DMS 273 (cell line): ENCODE results near the gene FGFR2.

ENCODE experiments used
- DNase-seq: peaks from one replicate; lab custom pipeline; 2025; ENCODE audit not compliant: unreplicated experiment; lab: John Stamatoyannopoulos, UW

FGFR2 gene

GRCh38 chr10:121500701-121501332, 97.4 kb downstream of the FGFR2 start:
- no peak for DNase-seq

DNA sequence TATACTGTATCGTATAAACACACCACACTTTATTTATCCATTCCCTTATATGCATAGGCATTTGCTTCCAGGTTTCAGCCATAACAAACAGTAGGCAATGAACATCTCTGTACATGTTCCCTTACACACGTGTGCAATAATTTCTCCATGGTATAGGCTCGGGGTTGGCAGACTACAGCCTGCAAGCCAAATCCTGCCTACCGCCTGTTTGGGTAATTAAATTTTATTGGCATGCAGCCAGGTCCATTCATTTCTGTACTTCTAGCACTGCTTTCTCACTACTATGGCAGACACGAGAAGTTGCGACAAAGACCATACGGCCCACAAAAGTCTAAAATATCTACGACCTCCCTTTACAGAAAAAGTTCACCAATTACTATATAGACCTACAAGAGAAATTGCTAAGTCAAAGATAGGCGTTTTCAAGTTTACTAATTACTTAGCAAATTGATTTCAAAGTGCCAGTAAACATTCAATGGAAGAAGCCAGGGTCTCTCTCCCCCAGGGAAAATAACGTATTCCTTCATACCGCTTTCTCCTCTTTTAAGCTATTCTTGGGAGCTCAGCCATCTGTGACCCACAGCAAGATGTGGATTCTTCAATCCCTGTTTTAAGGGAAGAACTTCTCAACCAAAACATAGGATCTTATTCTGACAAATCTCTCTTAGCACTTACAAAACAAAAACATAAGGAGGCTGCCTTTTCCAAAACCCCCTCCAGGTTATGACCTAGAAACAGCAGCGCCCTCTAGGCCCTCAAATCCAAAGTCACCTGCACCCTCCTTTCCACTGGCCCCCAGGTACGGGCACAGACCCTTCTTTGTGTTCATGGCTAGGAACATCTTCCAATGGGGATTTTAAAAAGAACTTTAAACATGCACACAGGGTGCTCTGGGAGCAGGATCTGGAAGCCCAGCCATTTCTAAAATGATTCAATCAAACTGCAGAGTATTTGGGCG, 100.5 kb downstream of the FGFR2 start:
- DNase-seq: peak; percentile 80

DNA sequence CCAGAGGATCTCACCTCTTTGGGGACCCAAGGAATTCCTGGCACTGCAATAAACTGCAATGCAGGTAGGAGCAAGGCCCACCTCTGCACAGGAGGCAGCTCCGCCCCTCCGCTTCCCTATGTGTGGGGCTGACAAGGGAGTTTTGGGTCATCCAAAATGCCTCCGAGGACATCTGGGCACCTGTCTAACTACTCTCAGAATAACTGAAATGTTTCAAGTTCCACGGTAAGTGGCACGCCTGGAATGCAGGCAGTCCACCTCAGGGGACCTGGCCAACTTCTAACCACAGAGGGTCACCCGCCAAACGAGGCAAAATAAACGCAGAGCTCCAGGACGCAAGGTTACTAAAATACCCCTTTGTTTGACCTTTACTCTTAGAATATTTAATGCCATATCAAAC, 102.5 kb downstream of the FGFR2 start:
- DNase-seq: no peak

DNA sequence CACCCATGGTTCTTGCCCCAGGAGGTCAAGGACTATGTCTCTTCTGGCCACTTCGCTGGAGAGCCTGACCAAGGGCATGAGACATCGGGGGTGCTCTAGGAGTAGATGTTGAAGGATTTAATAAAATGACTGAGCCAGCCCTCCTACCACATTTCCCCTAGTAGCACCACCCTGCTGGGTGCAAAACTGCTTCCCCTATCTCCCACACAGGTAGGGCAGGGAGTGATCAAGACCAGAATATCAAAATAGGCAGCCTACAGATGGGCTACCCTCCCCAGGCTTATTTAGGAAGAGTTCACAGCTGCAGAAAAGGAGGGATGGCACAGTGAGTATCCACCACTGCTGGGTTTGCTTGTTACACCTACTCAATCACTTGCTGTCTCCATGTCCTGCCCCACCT, 103.9 kb downstream of the FGFR2 start:
- no peak for DNase-seq

DNA sequence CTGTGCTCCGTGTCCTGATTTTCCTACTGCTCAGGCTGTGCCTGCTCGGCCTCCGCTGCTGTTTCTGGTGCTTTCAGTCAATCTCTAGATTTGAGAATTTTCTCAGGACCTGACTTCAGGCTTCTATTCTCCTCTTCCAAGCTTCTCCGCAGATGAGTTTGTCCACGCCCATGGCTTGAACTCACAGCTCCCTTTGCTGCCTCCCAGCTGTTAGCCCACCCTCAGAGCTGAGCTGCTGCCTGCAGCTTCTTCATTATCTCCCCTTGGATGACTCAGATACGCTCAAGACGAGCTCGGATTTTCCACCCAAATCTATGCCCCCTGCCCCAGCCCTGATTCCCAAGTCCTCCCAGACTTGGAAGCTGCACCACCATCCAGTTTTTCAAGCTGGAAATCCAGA, 104.7 kb downstream of the FGFR2 start:
- DNase-seq: no peak

DNA sequence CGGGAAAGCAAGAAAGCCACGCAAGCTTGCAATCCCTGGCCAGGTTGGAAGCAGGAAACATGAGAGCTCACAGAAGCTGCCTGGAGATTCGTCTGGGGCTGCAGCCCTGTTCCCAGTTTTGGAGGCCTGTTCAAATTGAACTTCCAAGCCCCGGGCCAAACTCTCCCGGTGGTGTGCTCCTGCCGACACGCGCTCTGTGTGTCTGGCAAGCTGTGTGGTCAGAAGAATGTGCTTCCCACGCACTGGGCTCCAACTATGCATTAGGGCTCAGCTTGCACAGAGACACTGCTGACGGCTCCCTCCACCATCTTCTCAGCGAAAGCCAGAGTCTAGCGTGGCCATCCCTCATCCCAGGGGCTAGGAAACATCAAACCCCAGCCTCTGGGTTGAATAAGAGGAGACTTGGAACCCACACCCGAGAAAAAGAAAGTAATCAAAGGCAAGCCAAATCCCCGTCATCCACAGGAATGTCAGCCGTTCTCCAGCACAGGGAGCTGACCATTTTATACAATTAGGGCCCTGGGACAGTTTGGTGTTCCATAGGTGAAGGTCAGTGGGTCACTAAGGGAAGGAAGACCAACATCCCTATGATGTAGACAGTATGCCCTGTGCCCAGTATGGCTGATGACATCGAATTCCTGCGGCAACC, 107.2 kb downstream of the FGFR2 start:
- no peak for DNase-seq

- no peak for DNase-seq
These were observed 112.7 kb downstream of the FGFR2 start for GRCh38 chr10:121485436-121486139.

DNA sequence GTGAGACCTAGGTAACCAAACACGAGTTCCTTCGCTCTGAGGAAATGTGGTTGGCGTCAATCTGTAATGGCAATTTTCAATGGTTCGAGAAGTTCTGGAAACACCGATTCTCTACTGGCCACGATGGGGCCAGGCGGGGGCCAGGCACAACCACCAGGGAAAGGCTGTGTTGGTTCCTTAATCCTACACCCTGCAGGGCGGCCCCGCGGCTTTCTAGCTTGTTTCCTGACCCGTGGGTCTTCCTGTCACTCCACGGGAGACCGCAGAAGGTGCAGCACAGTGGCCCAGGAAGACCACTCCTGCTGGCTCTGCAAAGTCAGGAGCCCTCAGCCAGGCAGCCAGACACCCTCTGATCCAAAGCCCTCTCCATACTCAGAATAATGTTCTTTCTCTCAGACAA, 113.4 kb downstream of the FGFR2 start:
- no peak for DNase-seq

- DNase-seq: no peak
These were observed 113.8 kb downstream of the FGFR2 start for GRCh38 chr10:121484401-121484800.

DNA sequence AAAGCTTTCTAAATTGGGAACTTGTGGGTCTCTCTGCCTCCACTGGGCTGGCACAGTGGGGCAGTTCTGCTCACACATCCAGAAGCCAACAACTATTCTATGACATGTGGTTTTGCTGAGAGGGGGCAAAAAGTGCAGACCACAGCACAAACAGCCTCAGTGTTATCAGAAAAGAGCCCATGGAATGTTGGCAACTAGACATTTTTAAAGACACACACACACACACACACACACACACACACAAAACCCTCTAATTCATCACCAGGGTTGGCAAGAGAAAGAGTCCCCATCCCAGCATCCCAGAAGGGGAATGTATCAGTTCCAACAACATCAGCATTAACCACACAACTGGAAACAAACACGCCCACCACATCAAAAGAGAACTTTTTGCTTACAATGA, 117.1 kb downstream of the FGFR2 start:
- no peak for DNase-seq

DNA sequence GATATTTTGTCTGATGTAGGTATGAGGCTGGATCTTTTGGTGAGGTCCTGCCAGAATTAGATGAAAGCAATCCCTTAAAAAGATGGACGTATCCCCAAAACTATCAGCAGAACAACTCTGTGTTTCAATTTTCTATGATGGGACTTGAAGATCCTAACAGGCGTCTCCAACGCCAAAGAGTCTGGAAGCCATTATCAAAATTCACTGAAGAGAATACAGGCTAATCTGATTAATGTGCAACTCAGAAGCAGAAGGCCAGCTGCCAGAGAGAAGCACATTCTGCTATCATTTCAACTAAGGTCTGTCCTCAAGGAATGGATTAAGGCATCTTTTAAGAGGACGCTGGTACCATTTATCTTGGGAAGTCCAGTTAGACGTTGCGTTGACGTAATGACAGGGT, 119.7 kb downstream of the FGFR2 start:
- no peak for DNase-seq

- no peak for DNase-seq
These were observed 128.2 kb downstream of the FGFR2 start for GRCh38 chr10:121469797-121470606.

GRCh38 chr10:121468726-121469125, 129.5 kb downstream of the FGFR2 start:
- DNase-seq: no peak

DNA sequence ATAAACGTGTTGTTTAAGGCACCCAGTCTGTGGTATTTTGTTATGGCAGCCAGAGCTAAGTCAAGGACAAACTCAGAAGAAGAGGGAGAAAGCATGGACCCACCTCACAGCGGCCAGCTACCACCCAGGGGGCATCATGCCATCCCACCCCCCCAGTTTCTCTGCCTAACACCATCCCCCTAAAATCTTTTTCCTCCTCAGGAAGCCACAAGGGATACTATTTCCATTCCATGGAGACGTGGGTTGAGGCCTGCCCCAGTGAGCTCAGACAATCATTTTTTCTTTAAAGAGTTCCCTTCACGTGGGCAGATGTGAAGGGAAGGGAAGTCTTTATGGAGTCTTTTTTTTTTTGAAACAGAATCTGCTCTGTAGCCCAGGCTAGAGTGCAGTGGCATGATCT, 131.8 kb downstream of the FGFR2 start:
- no peak for DNase-seq

- DNase-seq: no peak
These were observed 133.0 kb downstream of the FGFR2 start for GRCh38 chr10:121465215-121465614.

GRCh38 chr10:121464517-121464916, 133.7 kb downstream of the FGFR2 start:
- DNase-seq: no peak

GRCh38 chr10:121462955-121463354, 135.3 kb downstream of the FGFR2 start:
- DNase-seq: no peak

- DNase-seq: no peak
These were observed 136.0 kb downstream of the FGFR2 start for GRCh38 chr10:121462281-121462680.

GRCh38 chr10:121461307-121461706, 136.9 kb downstream of the FGFR2 start:
- DNase-seq: no peak

DNA sequence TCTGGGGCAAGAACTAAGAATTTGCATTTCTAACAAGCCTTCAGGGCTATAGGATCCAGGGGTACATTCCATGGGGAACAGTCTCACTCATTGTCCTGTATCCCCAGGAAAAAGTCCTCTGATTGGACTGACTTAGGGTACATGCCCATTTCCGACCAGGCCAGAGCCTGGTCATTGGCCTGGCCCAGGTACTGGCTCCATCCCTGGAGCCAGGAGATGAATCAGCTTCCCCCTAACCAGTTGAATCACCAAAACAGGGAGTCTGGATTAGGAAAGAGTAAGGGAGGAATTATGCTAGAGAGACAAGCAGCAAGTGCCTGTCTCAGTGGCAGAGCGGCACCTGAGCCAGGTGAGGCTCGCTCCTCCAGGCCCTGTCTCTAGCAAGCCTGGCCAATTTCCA, 137.5 kb downstream of the FGFR2 start:
- no peak for DNase-seq
